ENCODE measurements around the gene SPEN. TPM values are rescaled to one million over a fixed set of nuclear protein-coding genes. Genes with fewer than 3 reads are reported as not detected.

Gene SPEN
- total and polyA plus RNA-seq, 2 experiments from 2014 or later = 24.3 to 25.9 TPM

DNA sequence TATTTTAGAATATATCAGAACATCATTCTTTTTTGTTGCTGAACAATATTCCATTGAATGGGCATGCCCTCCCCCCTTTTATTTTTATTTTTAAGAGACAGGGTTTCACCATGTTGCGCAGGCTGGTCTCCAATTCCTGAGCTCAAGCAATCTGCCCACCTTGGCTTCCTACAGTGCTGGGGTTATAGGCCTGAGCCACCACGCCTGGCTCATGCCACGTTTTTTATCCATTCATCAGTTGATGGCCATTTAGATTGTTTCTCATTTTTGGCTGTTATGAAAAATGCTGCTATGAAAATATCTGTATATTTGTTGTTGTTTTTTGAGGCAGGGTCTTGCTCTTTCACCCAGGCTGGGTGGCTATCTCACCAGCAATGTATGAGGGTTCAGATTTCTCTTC is 19.8 kb downstream of the SPEN start:
- DNase-seq (ENCODE audit: low spot score) = no peak
- Histone ChIP-seq H3K9me3 (ENCODE audit: low read depth) (no peaks in the 10 kb centered on the region), H3K36me3 (replicated peaks; ENCODE audit: insufficient read depth, low read depth) (no peaks in the 10 kb centered on the region), H3K79me2 (peaks cover 99% of the 10 kb centered on the region), H4K20me1 (ENCODE audit: insufficient read depth, poor library complexity, severe bottlenecking) (peaks cover 69% of the 10 kb centered on the region), H3K4me3 (no peak overlapping the region), H3K27ac (no peak overlapping the region), H3K4me1 (ENCODE audit: insufficient read depth) (no peaks in the 10 kb centered on the region), H3K27me3 (no peaks in the 10 kb centered on the region), H2AFZ (no peak overlapping the region), H3K9me2 (replicated peaks; ENCODE audit: insufficient read depth) (no peaks in the 10 kb centered on the region), H3K4me2 (no peak overlapping the region)
- 97% methylated on average over 3 of the region's 3 CpGs for WGBS (ENCODE audit: low lambda C conversion rate, missing lambda C conversion rate)
- TF ChIP-seq EZH2phosphoT487 (IDR thresholded peaks at IDR 0.05; ENCODE audit: low read depth, severe bottlenecking, unreplicated experiment) = no peak

GRCh38 chr1:15869413-15869812 is 21.9 kb downstream of the SPEN start:
- Histone ChIP-seq H3K36me3 (replicated peaks; ENCODE audit: insufficient read depth, low read depth) (no peaks in the 10 kb centered on the region), H3K4me1 (ENCODE audit: insufficient read depth) (no peaks in the 10 kb centered on the region), H3K9me2 (replicated peaks; ENCODE audit: insufficient read depth) (no peaks in the 10 kb centered on the region), H3K4me2 (no peak overlapping the region), H3K27me3 (no peaks in the 10 kb centered on the region), H3K79me2 (peaks cover 99% of the 10 kb centered on the region), H3K4me3 (no peak overlapping the region), H3K9me3 (ENCODE audit: low read depth) (no peaks in the 10 kb centered on the region), H2AFZ (no peak overlapping the region), H4K20me1 (ENCODE audit: insufficient read depth, poor library complexity, severe bottlenecking) (peaks cover 52% of the 10 kb centered on the region), H3K27ac (no peak overlapping the region)
- TF ChIP-seq, protein P1, sequence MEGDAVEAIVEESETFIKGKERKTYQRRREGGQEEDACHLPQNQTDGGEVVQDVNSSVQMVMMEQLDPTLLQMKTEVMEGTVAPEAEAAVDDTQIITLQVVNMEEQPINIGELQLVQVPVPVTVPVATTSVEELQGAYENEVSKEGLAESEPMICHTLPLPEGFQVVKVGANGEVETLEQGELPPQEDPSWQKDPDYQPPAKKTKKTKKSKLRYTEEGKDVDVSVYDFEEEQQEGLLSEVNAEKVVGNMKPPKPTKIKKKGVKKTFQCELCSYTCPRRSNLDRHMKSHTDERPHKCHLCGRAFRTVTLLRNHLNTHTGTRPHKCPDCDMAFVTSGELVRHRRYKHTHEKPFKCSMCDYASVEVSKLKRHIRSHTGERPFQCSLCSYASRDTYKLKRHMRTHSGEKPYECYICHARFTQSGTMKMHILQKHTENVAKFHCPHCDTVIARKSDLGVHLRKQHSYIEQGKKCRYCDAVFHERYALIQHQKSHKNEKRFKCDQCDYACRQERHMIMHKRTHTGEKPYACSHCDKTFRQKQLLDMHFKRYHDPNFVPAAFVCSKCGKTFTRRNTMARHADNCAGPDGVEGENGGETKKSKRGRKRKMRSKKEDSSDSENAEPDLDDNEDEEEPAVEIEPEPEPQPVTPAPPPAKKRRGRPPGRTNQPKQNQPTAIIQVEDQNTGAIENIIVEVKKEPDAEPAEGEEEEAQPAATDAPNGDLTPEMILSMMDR (IDR thresholded peaks at IDR 0.05; ENCODE audit: poor library complexity) = no peak
- TF ChIP-seq EZH2phosphoT487 (IDR thresholded peaks at IDR 0.05; ENCODE audit: low read depth, severe bottlenecking, unreplicated experiment) (no peak), EZH2 (IDR thresholded peaks at IDR 0.05; ENCODE audit: borderline replicate concordance) (no peak)
- no peak for DNase-seq (ENCODE audit: low spot score)
- 100% methylated on average over 2 of the region's 2 CpGs for WGBS (ENCODE audit: low lambda C conversion rate, missing lambda C conversion rate)

GRCh38 chr1:15870421-15870820 is 22.9 kb downstream of the SPEN start:
- H3K36me3 ChIP-seq (replicated peaks; ENCODE audit: insufficient read depth, low read depth) = no peaks in the 10 kb centered on the region
- H3K4me2 ChIP-seq = no peak overlapping the region
- H3K4me1 ChIP-seq (ENCODE audit: insufficient read depth) = no peaks in the 10 kb centered on the region
- no peaks in the 10 kb centered on the region for H3K27me3 ChIP-seq
- H3K79me2 ChIP-seq = peaks cover 98% of the 10 kb centered on the region
- no peaks in the 10 kb centered on the region for H3K9me2 ChIP-seq (replicated peaks; ENCODE audit: insufficient read depth)
- WGBS (ENCODE audit: low lambda C conversion rate, missing lambda C conversion rate) = 94% methylated on average over 1 of the region's 1 CpG
- H3K27ac ChIP-seq = no peak overlapping the region
- no peak for DNase-seq (ENCODE audit: low spot score)
- no peak for TF ChIP-seq EZH2 (IDR thresholded peaks at IDR 0.05; ENCODE audit: borderline replicate concordance)
- TF ChIP-seq EZH2phosphoT487 (IDR thresholded peaks at IDR 0.05; ENCODE audit: low read depth, severe bottlenecking, unreplicated experiment) = no peak
- TF ChIP-seq, protein P1 (IDR thresholded peaks at IDR 0.05; ENCODE audit: poor library complexity) = no peak
- H3K4me3 ChIP-seq = no peak overlapping the region
- H4K20me1 ChIP-seq (ENCODE audit: insufficient read depth, poor library complexity, severe bottlenecking) = peaks cover 43% of the 10 kb centered on the region
- no peaks in the 10 kb centered on the region for H3K9me3 ChIP-seq (ENCODE audit: low read depth)
- H2AFZ ChIP-seq = no peak overlapping the region

DNA sequence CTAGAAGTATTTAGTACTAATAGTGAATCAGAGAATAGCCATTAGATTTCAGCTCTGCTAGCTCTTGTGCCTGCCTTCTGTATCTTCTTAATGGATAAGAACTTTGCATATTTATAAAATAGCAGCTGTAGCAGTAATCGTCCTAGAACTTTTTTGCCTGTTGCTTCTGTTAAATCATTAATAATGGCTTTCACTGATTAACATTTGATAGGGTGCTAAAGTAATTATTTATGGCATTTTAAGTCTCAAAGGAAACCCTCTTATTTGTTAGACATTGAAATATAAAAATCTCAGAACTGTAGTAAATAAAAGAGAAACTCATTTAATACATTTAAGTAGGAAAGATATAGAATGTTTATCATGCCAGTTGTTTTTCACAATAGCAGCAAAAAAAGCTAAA is 27.0 kb downstream of the SPEN start:
- Histone ChIP-seq H3K9me2 (replicated peaks; ENCODE audit: insufficient read depth) (no peaks in the 10 kb centered on the region), H4K20me1 (ENCODE audit: insufficient read depth, poor library complexity, severe bottlenecking) (peaks cover 25% of the 10 kb centered on the region), H3K4me1 (ENCODE audit: insufficient read depth) (no peaks in the 10 kb centered on the region), H3K27me3 (no peaks in the 10 kb centered on the region), H3K4me3 (no peak overlapping the region), H3K36me3 (replicated peaks; ENCODE audit: insufficient read depth, low read depth) (no peaks in the 10 kb centered on the region), H3K27ac (no peak overlapping the region), H3K4me2 (no peak overlapping the region), H3K79me2 (peaks cover 97% of the 10 kb centered on the region), H3K9me3 (ENCODE audit: low read depth) (no peaks in the 10 kb centered on the region), H2AFZ (no peak overlapping the region)
- no peak for DNase-seq (ENCODE audit: low spot score)
- WGBS (ENCODE audit: low lambda C conversion rate, missing lambda C conversion rate) = 90% methylated on average over 1 of the region's 1 CpG
- no peak for TF ChIP-seq EZH2 (IDR thresholded peaks at IDR 0.05; ENCODE audit: borderline replicate concordance)
- TF ChIP-seq, protein P1 (IDR thresholded peaks at IDR 0.05; ENCODE audit: poor library complexity) = no peak
- TF ChIP-seq EZH2phosphoT487 (IDR thresholded peaks at IDR 0.05; ENCODE audit: low read depth, severe bottlenecking, unreplicated experiment) = no peak
